NCI-H2196 (cell line): Measurements from ENCODE around the gene GPR151.

ENCODE experiments used
- DNase-seq: peaks from one replicate; lab custom pipeline; 2025; ENCODE audit not compliant: unreplicated experiment; lab: John Stamatoyannopoulos, UW

GPR151 gene

DNA sequence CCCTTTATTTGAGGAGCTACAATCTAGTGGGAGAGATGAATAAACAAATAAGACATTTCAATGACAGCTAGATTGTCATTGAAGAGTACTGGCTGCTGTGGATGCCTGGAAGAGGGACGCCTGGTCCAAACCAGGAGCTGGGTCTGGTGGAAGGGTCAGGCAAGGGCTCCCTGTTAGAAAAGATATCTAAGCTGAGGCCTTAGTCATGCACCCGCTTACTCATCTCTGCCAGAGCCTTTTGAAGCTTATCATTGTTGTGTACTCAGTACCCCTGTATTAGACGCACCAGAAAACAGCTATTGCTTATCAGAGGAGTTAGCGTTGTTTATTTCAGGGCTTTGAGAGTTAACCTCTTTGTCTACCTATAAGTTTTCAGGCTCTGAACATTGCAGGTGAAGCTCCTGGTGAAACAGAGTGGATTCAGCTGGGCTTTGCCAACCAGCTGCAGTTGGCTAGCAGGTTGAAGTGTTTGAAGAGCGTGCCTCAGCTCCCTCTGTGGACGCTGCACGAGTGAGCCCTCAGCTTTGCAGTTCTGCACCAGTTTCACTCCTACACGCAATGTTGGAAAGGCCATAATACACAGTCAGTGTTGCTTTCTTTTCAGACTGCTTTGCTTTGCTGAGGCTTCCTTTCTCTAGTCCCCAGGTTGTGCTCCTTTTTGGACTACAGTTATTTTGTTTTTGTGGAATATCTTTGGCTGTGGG is 5.6 kb upstream of the GPR151 start:
- peak; percentile 4 for DNase-seq

DNA sequence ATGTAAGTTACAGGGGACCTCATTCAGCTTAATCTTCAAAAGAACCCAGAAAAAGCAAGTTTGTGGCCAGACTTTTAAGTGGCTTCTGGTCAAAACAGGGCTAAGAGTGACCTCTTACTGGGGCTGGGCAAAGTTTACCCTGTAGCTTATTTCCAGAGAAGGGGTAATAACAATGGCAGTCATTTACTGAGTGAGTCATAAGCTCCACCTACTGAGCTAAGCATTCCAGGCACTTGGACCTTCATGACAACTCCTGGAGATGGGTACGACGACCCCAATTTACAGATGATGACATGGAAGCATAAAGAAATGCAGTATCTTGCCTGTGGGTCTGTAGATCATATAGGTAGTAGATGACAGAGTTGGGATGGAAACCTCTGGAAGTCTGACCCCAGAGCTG is 4.7 kb upstream of the GPR151 start:
- DNase-seq: no peak

DNA sequence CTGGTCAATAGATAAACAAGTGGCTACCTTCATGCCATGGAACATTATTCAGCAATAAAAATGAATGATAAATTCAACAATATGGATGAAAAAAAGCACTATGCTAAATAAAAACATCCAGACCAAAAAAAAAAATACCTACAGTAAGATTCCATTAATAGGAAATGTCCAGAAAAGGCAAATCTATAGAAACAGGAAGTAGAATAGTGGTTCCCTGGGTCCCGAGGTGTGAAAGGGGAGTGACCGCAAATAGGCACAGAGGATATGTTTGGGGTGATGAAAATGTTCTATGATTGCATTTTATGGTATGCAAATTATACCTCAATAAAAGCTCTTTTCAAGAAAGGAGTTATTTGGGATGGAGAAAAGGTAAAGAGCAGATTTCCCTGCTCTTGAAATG is 3.6 kb upstream of the GPR151 start:
- no peak for DNase-seq

DNA sequence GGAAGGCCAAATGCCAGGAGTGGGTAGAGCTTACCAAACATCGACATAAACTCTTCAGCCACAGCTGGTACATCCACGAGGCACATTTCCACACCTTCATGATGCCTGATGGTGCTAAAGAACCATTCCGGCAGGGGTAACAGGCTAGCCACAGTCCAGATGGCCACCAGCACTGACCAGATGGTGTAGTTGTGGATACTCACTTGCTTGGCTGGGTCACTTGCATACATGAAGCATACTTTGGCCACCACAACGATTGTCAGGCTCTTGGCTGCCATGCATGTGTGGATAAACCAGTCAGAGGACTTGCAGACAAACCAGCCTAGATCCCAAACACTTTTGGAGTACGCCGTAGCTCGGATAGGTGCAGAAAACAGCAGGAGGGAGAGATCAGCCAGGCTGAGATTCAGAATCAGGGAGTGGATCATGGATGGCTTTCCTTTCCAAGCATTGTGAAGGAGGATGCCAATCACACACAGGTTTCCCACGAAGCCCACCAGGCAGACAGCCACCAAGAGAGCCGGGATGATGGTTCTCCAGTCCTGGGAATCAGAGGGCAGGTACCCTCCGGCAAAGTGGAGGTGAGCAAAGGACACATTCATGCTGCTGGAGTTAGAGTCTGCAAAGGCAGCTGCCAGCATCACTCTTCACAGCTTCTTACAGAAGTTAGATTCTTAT is 378 bp downstream of the GPR151 start:
- DNase-seq: no peak

DNA sequence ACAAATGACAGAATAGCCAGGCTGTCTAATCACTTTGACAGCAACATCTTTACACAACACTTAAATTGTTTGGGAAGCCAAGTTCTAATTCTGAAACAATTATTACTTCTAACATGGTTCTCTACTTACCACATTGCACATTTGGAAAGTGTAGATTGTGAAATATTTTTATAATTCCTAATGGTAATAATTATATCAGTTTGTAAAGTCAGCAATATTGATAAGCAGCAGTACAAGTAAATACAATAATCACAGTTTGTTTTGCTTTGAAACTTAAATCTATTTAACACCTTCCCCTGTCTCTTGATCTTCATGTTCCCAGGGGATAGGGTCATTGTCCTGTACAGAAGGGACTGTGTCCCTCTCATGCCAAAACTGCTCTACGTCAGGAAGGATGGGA is 1.4 kb downstream of the GPR151 start:
- DNase-seq: no peak

DNA sequence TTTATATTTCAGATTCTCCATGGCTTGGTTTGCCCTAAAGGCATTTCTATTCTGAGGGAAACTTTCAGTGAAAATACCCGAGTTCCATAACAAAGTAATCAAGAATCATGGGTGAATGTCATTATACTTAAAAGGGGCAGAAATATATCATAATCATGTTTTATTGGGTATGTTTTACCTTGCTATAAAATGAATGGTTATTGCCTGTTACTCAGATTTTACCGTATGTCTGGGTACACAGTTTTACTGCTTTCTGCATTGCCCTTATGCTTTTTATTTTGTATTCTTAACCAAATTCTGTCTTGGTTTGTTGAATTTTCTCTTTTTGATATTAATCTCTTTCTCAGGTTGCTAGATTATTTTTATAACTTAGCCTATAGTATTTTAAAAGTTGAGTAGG is 2.5 kb downstream of the GPR151 start:
- no peak for DNase-seq

DNA sequence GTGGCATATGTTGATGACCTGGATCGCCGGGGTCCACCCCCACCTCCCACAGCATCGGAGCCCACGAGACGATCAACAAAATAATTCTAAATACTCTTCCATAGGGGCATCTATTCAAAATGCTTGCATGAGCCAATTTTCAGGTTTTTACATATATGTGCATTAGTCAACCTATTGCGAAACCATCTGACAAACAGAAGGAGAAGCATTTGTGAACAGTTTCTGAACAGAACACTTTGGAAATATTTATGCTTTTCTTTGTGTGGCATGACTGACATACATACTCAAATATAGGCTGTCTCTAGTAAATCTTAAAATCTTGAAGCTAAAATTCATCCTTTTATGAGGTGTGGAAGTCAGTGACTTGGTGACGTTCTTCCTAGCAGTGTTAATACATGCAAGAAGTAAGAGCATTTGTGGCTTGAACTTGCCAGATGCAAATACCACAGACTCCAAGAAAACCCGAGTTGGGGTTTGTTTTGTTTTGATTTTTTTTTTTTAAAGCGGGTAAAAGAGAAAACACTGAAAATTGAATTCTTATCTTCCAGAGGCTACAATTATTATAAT is 5.3 kb downstream of the GPR151 start:
- DNase-seq: no peak

DNA sequence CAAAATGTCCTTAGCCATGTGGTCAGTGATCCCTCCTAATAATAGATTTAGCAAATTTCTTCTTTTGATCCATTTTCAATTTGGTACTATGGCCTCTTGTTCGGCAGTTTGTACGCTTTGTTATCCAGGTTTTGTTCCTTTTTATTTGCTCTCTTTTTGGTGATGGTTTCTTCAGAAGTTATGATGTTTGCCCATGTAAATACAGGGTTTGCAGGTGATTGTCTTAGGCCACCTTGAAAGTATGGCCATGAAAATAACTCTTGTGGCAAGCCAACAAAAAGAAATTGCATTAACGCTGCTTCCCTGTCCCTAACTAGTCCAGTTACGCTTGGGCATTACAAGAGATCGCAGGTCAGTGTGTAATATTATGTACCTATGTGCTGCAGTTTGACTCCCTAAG is 8.6 kb downstream of the GPR151 start:
- DNase-seq: no peak

DNA sequence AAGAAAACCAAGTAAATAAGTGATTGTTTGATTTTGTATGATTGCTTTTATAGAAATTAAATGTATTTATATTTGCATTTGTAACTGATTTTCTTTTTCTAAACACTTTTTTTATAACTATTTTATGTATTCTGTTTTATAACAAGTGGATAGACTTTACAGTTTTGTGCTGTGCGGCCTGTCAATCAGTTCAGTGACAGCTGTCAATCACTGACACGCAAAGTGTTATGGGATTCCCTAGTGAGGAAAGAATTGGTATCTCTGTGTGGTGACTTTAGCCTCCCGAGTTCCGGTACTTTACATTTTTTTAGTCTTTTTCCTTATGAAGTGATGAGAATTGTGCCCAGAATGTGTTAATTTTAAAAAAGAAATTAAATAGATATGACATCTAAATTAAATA is 16.3 kb downstream of the GPR151 start:
- DNase-seq: no peak

DNA sequence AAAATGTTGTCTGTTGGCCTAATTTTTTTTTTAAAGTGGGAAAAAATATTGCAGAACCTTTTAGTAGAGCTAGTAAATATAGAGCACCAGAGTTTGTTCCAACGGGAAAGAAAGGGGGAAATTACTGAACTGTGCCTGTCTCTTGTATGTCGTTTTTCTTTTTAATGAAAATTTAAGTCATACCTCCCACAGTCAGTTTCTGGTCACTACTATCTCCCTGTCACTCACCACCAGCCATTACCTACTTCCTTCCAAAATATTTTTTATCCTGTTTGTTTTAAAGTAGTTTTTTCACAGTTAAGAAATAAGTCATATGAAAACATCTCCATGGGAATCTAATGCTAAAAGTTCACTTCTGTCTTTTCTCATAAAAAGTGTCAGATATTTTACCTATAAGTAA is 21.3 kb downstream of the GPR151 start:
- DNase-seq: no peak

DNA sequence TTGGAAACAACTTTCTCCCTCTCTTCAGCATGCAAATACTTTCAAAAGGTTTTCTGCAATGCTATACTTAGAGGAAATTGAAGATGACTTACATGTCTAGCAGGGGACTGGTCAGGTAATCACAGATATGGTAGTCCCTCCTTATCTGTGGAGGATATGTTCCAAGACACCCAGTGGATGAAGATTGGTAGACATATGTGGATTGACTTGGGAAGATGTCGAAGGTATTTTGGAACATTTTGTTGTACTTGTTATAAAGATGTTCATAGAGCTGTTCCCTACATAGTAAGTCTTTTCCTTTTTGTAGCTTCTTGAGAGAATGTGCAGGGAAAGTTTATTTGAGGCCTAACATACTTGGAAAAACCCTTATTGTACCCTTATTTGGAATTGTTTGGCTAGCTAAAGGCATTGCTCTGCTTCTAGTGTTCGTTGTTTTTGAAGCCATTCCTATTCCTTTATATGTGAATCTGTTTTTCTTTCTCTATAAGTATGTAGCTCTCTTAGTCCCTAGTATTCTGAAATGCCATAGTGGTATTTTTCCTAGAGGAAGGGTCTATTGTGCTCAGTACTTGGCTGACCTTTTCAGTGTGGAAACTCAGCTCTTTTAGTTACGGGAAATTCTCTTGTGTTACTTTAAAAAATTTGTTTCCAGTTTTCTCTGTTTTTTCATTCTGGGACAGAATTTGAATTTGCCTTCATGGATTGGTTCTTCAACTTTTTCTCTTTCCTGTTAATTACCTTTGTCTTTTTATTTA is 25.7 kb downstream of the GPR151 start:
- no peak for DNase-seq

DNA sequence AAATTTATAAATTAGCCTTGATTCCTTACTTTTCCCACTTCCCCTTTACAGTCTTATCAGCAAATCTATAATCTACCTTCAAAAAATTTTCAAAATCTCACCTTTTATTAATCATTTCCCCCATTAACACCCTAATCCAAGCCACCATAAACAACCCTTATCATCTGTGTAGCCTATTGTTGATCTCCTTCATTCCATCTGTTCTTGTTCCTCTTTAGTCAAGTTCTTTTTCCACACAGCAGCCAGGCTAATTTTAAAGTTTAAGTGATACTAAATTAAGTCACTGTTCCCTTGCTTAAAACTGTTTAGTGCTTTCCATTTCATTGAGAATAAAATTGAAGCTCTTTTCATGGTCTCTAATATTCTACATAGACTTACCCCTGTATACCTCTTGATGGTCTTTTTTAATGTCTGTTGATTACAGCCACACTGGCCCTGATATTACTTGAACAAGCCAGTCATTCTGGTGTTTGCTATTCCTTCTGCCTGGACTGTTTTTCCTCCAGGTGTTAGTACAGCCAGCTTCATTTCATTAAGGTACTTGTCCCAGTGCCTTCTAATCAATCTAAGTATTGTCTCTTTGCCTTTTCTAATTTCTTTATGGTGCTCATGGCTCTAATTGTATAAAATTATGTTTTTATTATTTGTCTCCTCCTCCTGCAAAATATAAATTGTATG is 31.1 kb downstream of the GPR151 start:
- DNase-seq: no peak

DNA sequence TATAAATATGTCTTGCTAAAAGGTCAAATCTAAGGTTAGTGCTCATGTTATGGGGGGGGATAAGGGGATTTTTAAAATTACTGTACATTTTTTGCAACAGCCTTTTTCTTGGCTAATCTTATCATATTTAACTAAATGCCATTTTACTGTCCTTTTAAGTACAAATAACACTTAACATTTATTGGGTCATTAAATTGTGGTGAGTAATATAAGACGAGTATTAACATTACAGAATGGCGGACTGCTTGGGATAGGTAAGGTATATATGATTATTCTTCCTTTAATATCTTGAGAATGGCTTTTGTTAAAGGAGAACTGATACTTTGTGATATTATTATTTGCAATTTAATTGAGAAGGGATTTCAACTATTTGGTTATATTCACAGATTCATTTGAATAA is 33.2 kb downstream of the GPR151 start:
- DNase-seq: no peak

DNA sequence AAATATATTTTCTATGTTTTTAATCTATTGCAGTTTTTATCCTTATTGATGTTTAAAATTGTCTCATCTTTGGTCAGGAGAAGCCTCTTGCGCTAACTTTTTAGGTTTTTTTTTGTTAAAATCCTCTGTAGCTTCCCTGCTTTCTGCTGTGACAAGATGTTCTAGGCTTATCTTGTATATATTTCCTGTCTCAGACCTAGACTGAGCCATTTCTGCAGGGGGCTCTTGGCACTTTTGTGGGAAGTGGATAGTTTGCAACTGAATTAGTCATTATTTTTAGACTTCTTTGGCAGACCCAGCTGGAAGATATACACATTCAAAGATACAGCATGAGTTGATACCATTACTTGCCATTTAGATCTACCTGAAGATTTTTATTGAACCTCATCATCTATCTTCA is 40.1 kb downstream of the GPR151 start:
- no peak for DNase-seq

DNA sequence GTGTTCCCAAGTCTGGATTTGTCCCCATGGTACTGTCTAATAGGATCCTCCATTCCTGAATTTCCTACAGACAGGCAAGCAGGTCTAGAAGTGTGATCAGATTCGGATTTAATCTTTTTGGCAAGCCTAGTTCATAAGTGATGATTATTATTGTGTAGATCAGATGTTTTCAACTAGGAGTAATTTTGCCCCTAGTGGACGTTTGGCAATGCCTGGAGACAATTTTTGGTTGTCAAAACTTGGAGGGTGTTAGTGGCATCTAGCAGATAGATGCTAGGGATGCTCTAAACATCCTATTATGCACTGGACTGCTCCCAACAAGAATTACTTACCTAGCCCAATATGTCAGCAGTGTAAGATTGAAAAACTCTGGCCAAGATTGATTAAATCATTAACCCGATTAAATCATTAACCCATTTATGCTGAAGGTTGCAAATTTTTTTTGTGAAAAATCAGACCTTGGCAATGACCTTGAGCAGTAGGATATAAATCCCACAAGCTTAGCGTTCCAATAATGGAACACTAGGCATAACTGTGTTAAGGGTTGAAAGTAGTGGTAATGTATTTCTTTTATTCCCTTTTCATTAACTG is 40.7 kb downstream of the GPR151 start:
- no peak for DNase-seq

DNA sequence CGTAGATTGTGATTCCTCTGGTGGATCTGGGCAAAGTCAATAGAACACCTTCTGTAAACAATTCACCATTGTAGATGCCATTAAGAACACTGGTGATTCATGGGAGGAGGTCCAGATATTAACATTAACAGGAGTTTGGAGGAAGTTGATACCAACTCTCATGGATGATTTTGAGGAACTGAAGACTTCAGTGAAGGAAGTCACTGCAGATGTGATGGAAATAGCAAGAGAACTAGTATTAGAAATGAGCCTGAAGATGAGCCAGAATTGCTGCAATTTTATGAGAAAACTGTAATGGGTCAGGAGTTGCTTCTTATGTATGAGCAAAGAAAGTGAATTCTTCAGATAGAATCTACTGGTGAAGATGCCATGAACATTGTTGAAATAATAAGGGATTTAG is 41.9 kb downstream of the GPR151 start:
- DNase-seq: no peak

DNA sequence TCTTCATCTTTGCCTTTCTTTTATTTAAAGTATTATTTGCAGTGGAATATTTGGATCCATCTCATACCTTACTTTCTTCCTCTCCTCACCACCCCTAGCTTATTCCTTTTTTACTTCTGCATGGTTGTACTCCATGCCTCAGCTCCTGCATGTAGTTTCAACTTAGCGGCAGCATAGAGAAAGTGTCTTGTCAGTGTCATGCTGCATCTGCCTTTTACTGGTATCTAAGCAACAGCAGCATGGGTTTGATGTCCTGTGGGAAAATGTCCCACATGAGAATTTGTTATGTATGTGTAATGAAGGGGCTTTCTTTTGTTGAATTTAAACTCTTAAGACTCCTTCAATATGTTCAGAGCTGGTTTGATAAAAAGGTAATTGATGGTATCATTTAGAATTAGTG is 48.2 kb downstream of the GPR151 start:
- no peak for DNase-seq

DNA sequence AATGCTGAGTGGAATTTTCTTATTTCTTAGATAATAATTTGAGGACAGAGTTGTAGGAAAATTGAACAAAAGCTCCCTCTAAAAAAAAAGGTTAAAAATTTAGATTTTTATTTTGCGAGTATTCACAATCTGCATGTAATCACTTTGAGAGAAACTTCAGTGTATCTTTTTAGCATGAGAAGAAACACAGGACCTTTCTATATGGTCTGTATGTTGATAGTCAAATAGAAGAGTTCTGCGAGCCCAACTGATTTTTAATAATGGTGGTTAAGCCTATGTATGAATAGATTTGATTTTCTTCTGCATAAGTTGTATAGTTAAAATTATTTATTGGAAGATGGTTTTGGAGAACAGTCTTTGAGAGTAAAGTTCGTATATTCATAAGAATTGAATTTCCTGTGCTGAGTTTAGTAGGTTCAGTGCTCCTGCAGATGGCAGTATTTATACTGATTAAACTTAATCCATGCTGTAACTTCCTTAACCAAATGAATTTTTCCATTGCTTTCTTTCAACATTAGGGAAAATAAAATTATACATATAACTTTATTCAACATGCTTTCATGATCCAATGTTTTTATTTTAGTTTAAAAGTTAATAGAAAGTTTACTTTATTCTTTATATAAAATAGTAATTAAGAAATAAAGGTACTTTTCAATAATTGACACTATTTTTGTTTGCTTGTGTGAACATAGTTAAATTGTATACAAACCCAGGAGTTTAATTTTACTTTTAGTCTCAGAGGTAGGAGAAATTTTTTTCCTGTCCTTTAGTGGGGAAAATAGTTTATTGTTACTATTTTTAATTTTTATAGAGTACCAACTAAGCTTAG is 49.3 kb downstream of the GPR151 start:
- no peak for DNase-seq

DNA sequence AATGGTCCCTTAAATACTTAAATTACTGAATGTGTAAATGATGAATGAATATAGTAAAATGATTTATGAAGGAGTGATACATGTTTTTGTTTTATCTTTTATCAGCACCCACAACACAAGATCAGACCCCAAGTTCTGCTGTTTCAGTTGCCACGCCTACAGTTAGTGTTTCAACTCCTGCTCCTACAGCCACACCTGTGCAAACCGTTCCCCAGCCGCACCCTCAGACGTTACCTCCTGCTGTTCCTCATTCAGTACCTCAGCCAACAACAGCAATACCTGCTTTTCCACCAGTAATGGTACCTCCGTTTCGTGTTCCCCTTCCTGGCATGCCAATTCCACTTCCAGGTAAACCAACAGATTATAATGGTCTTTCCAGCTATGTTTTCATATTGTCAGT is 52.5 kb downstream of the GPR151 start:
- DNase-seq: no peak
